ENCODE results near the gene FGFR2.

DNA sequence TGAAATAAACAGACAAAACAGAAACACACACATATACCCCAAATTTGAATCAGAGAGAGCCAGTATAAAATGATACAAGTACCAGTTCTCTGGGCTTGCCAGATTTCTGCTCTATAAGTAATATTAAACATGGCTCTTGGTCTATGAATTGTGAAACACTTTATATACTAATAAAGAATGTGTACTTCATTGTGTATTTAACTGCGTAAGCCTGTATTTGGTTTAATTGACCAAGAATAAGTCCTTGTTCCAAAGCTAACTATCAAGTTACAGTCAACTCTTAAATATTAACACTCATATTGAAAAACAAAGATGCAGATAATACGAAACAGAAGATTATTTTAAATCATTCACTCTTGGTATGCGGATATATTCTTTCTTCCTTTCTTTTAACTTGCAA lies 8.7 kb downstream of the FGFR2 start:
- TF ChIP-seq, protein P1, sequence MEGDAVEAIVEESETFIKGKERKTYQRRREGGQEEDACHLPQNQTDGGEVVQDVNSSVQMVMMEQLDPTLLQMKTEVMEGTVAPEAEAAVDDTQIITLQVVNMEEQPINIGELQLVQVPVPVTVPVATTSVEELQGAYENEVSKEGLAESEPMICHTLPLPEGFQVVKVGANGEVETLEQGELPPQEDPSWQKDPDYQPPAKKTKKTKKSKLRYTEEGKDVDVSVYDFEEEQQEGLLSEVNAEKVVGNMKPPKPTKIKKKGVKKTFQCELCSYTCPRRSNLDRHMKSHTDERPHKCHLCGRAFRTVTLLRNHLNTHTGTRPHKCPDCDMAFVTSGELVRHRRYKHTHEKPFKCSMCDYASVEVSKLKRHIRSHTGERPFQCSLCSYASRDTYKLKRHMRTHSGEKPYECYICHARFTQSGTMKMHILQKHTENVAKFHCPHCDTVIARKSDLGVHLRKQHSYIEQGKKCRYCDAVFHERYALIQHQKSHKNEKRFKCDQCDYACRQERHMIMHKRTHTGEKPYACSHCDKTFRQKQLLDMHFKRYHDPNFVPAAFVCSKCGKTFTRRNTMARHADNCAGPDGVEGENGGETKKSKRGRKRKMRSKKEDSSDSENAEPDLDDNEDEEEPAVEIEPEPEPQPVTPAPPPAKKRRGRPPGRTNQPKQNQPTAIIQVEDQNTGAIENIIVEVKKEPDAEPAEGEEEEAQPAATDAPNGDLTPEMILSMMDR (conservative IDR thresholded peaks at IDR 0.05; ENCODE audit: low read depth, low read length): no peak
- TF ChIP-seq RCOR1 (IDR thresholded peaks at IDR 0.05; ENCODE audit: insufficient replicate concordance, low read length): no peak
- no peak for TF ChIP-seq RAD21 (IDR thresholded peaks at IDR 0.05; ENCODE audit: low read length)
- no peak for TF ChIP-seq POLR2A (IDR thresholded peaks at IDR 0.05; ENCODE audit: low read depth, low read length)
- no peak for TF ChIP-seq RFX5 (IDR thresholded peaks at IDR 0.05; ENCODE audit: low read depth, low read length)
- no peak for TF ChIP-seq MAZ (IDR thresholded peaks at IDR 0.05; ENCODE audit: borderline replicate concordance, low read depth, low read length)
- no peak for TF ChIP-seq MAFK (IDR thresholded peaks at IDR 0.05; ENCODE audit: low read depth, low read length)
- no peak for TF ChIP-seq CEBPB (IDR thresholded peaks at IDR 0.05; ENCODE audit: low read depth, low read length)
- TF ChIP-seq MXI1 (IDR thresholded peaks at IDR 0.05; ENCODE audit: borderline replicate concordance, low read depth, low read length): no peak
- TF ChIP-seq, protein P2, sequence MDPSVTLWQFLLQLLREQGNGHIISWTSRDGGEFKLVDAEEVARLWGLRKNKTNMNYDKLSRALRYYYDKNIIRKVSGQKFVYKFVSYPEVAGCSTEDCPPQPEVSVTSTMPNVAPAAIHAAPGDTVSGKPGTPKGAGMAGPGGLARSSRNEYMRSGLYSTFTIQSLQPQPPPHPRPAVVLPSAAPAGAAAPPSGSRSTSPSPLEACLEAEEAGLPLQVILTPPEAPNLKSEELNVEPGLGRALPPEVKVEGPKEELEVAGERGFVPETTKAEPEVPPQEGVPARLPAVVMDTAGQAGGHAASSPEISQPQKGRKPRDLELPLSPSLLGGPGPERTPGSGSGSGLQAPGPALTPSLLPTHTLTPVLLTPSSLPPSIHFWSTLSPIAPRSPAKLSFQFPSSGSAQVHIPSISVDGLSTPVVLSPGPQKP (IDR thresholded peaks at IDR 0.05; ENCODE audit: borderline replicate concordance, low read depth, low read length): no peak
- no peak for TF ChIP-seq BHLHE40 (IDR thresholded peaks at IDR 0.05; ENCODE audit: low read depth, low read length)

Measured in IMR-90 (cell line).